ENCODE data around the gene ZNF785.

DNA sequence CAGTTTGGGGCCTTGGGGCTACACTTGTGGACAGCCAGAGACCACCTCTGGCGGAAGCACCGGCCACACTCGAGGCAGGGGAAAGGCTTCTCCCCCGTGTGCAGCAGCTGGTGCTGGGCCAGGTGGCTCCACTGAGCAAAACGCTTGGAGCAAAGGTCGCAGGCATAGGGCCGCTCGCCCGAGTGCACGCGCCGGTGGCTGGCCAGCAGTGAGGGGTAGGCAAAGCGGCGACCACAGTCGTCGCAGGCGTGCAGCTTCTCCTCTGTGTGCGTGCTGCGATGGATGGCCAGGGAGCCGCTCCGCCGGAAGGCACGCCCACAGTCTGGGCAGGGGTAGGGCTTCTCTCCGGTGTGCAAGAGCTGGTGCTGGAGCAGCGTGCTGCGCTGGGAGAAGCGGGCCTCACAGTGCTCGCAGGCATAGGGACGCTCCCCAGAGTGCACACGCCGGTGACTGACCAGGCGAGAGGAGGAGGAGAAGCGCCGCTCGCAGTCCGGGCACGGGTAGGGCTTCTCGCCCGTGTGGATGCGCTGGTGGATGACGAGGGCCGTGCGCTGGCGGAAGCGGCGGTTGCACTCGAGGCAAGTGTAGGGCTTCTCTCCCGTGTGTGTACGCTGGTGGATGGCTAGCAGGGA, 18.9 kb upstream of the ZNF785 start:
- TF ChIP-seq POLR2A (IDR thresholded peaks at IDR 0.05; ENCODE audit: low read length) (no peak), GATA1 (IDR thresholded peaks at IDR 0.05; ENCODE audit: low read depth, low read length) (no peak)
